ENCODE data around the gene FTO.

FTO gene

DNA sequence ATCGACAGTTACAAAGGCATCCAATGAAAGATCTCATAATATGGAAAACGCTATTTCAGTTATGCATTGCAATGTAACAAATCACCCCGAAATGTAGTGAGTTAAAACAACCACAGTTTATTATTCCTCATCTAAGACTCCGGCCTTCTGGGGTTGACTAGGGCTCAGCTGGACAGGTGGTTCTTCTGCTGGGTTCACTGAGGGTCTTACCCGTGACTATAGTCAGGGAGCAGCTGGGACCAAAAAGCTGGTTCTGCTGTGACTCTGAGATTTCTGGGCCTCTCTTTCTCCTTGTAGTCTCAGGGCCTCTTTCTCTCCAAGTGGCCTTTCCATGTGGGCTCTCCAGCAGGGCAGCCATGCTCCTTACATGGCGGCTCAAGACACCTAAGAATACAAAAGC lies 386.6 kb downstream of the FTO start:
- no peak overlapping the region for H3K4me3 ChIP-seq (ENCODE audit: low read depth, low read length)
- TF ChIP-seq, protein P1, sequence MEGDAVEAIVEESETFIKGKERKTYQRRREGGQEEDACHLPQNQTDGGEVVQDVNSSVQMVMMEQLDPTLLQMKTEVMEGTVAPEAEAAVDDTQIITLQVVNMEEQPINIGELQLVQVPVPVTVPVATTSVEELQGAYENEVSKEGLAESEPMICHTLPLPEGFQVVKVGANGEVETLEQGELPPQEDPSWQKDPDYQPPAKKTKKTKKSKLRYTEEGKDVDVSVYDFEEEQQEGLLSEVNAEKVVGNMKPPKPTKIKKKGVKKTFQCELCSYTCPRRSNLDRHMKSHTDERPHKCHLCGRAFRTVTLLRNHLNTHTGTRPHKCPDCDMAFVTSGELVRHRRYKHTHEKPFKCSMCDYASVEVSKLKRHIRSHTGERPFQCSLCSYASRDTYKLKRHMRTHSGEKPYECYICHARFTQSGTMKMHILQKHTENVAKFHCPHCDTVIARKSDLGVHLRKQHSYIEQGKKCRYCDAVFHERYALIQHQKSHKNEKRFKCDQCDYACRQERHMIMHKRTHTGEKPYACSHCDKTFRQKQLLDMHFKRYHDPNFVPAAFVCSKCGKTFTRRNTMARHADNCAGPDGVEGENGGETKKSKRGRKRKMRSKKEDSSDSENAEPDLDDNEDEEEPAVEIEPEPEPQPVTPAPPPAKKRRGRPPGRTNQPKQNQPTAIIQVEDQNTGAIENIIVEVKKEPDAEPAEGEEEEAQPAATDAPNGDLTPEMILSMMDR (IDR thresholded peaks at IDR 0.05; ENCODE audit: borderline replicate concordance, insufficient read depth, low read depth, low read length) = no peak

DNA sequence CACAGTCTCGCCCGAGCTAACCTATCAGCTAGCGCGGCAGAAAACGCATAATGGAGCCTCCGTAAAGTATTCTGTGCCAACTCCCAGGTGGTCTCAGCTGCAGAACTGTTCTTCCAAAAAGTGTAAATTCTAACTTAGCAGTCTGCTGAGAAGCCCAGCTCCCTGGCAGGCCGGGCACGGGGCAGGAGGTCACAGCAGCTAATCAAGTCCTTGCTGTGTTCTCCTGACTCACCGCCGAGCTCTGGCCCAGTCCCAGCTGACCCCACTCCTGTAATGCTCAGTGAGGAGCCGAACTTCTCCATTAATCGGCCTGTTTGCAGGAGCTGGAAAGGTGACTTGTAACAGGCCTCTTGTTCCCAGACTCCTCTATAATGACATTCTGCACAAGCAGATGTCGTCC lies 389.3 kb downstream of the FTO start:
- no peak overlapping the region for H3K4me3 ChIP-seq (ENCODE audit: low read depth, low read length)
- TF ChIP-seq, protein P1 (IDR thresholded peaks at IDR 0.05; ENCODE audit: borderline replicate concordance, insufficient read depth, low read depth, low read length) = no peak

DNA sequence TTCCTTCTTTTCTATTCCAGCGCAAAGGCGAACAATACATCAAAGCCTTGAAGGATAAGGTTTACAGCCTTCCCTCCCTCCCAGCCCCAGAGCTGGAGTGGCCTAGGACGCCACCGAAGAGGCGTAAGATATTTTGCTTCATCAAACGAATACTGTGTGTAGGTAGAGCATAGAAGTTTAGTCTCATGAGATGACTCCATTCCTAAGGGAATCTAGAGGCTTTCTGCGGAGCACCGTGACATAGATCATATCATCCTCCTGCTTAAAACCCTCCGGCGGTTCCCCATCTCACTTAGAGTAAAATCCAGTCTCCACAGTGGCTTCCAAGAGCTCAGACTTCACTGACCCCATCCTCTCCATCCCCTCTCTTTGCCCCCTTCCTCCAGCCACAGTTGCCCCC lies 390.7 kb downstream of the FTO start:
- no peak overlapping the region for H3K4me3 ChIP-seq (ENCODE audit: low read depth, low read length)
- TF ChIP-seq, protein P1 (IDR thresholded peaks at IDR 0.05; ENCODE audit: borderline replicate concordance, insufficient read depth, low read depth, low read length) = no peak

DNA sequence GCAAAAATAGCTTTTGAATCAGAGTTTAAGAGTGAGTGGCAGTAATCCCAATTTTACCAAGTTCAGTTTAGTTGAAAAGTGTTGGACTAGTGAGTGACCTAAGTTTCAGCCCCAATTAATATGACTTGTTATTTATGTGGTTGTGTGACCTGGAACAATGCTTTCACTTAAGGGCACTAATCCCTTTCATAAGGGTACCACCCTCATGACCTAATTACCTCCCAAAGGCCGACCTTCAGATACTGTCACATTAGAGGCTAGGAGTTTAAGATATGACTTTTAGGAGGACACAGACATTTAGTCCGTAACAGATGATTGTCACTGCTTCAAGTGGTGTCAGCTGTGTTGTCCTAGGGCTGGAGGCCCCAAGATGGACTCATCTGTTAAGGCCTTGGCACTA lies 392.7 kb downstream of the FTO start:
- H3K4me3 ChIP-seq (ENCODE audit: low read depth, low read length) = no peak overlapping the region
- TF ChIP-seq, protein P1 (IDR thresholded peaks at IDR 0.05; ENCODE audit: borderline replicate concordance, insufficient read depth, low read depth, low read length) = no peak

DNA sequence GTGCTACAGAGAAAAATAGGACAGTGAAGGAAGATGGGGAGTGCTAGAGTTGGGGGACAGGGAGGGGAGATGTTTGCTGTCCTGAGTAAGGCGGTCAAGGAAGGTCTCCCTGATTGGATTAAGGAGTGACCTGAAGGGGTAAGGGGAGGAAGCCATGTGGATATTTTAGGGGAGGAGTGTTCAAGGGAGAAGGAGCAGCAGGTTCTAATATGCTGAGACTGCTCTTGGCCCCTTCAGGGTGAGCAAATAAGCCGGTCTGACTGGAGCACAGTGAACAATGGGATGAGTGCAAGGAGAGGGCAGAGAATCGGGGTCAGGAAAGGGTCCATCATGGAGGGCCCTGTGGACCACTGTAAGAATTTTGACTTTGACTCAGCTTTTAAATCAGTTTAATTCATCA lies 393.8 kb downstream of the FTO start:
- H3K4me3 ChIP-seq (ENCODE audit: low read depth, low read length) = no peak overlapping the region
- TF ChIP-seq, protein P1 (IDR thresholded peaks at IDR 0.05; ENCODE audit: borderline replicate concordance, insufficient read depth, low read depth, low read length) = no peak

DNA sequence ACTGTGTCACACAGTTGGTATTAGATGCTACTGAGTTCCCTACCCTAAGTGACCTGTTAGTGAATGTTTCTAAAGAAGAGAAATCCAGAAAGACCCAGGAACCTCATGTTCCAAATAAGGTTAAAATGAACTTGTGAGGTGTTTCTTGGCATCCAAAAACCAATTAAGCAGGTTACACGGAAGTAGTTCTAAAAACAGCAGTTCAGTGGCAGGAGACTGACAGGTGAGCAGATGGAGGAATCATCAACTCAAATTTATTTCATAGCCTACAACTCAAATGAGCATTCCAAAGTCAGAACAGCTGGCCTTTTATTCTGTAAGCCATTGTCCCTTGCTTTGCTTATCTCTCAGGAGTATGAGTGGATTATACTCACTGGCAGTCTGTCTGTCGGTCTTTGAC lies 394.3 kb downstream of the FTO start:
- TF ChIP-seq, protein P1 (IDR thresholded peaks at IDR 0.05; ENCODE audit: borderline replicate concordance, insufficient read depth, low read depth, low read length) = no peak
- no peak overlapping the region for H3K4me3 ChIP-seq (ENCODE audit: low read depth, low read length)

DNA sequence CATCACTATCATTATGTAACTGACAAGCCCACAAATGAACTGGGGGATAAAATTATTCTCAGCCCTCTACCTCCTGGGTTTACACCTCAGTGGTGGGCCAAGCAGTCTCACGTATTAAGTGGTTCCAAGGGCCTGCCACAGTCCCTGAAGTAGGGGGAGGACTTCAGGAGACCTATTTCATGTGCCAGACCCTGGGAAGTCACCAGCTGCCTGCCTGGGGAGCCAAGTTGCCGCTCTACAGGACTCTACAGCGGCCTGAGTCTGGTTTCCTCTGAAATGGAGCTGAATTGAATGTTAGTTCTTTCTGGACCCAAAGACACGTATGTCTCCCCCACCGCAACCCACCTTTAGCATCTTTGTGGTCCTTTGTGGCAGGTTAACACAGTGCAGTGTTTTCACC lies 395.7 kb downstream of the FTO start:
- TF ChIP-seq, protein P1 (IDR thresholded peaks at IDR 0.05; ENCODE audit: borderline replicate concordance, insufficient read depth, low read depth, low read length) = no peak

More for the DNA sequence above, 395.7 kb downstream of the FTO start:
- no peak overlapping the region for H3K4me3 ChIP-seq (ENCODE audit: low read depth, low read length)

Measured in GM12875 (cell line).